K562 (cell line): ENCODE measurements around the gene BEND6. TPM values are rescaled to one million over a fixed set of nuclear protein-coding genes. Genes with fewer than 3 reads are reported as not detected.

Experiments used
- ATAC-seq: fragments of 200-7000 bp; cut with Tn5 transposase; 3 replicates; pipeline ENCODE4 v1.9.1; 2020; ENCODE audit warnings: moderate library complexity
- BruUV-seq: library from RNA; stranded (reverse); fragments of 400-500 nt; replicated peaks from 2 replicates; lab custom pipeline; 2021; lab: Mats Ljungman, UMichigan
- CTCF ChIA-PET: fragments of 300-600 bp; formaldehyde crosslinking; extraction: SDS; loops from one replicate; lab custom pipeline; 2021; ENCODE audit warnings: low intra/inter-chr PET ratio; lab: Yijun Ruan, JAX
- POLR2A ChIA-PET: fragments of 300-600, 350-650 bp; sonication (Branson Sonifier 250); formaldehyde crosslinking; extraction: SDS; loops from one replicate; lab custom pipeline; 2021; ENCODE audit warnings: antibody characterized with exemption, inconsistent platforms; lab: Yijun Ruan, JAX
- DNase-seq, 4 experiments: peaks; one replicate each; pipeline versions ENCODE4 v3.0.0 to v3.0.0-alpha.2; 2011 to 2018; ENCODE audit warnings: low spot score in 3 of 4, mixed read lengths in 3 of 4; ENCODE audit errors: extremely low read depth in 1 of 4
- FAIRE-seq: peaks from 2 replicates; lab custom pipeline; 2011; peaks lifted over from hg19 to GRCh38; lab: Jason Lieb, UNC
- H2AFZ ChIP-seq: 2 replicates; pipeline ENCODE4 v1.6.0; 2011; ENCODE audit warnings: low read depth, low read length, control low read depth, inconsistent platforms
- H3K27ac ChIP-seq: fragments of 200-600 bp; 3 replicates; pipeline ENCODE4 v1.8.0; 2011; ENCODE audit warnings: low read depth, mild to moderate bottlenecking, control low read depth, inconsistent platforms, low read length, moderate library complexity, mixed read lengths; ENCODE audit errors: extremely low read depth
- H3K27me3 ChIP-seq, 2 experiments: fragments of 300-600 bp in 1 of 2; 2 replicates in 1 of 2; 3 replicates in 1 of 2; pipeline versions ENCODE4 v1.6.0 to v1.8.0; 2011; ENCODE audit warnings: inconsistent platforms in 2 of 2, low read length in 2 of 2, mild to moderate bottlenecking in 1 of 2, mixed read lengths in 1 of 2, moderate library complexity in 1 of 2; ENCODE audit not compliant: control insufficient read depth in 2 of 2, insufficient read depth in 2 of 2
- H3K36me3 ChIP-seq: fragments of 300-600 bp; 3 replicates; pipeline ENCODE4 v1.8.0; 2011; ENCODE audit warnings: mild to moderate bottlenecking, low read length, inconsistent platforms; ENCODE audit not compliant: control insufficient read depth, insufficient read depth
- H3K4me1 ChIP-seq, 2 experiments: fragments of 200-600 bp in 1 of 2; replicated peaks in 1 of 2; 2 replicates in 1 of 2; 3 replicates in 1 of 2; pipeline versions ENCODE4 v1.5.1 to v1.8.0; 2011; ENCODE audit warnings: inconsistent platforms in 2 of 2, low read length in 2 of 2, mild to moderate bottlenecking in 1 of 2, mixed read lengths in 1 of 2, moderate library complexity in 1 of 2; ENCODE audit not compliant: control insufficient read depth in 2 of 2, insufficient read depth in 2 of 2
- H3K4me2 ChIP-seq: 2 replicates; pipeline ENCODE4 v1.6.1; 2011; ENCODE audit warnings: low read length, control low read depth, inconsistent platforms, mixed read lengths; ENCODE audit not compliant: insufficient read depth
- H3K4me3 ChIP-seq: fragments of 200-600 bp; sonication (generic), shearing (Covaris generic); 2 replicates; pipeline ENCODE4 v1.5.1; 2016; ENCODE audit warnings: control low read depth, inconsistent platforms
- H3K79me2 ChIP-seq: fragments of 200-600 bp; 3 replicates; pipeline ENCODE4 v1.8.0; 2011; ENCODE audit warnings: low read length, inconsistent platforms; ENCODE audit not compliant: control insufficient read depth, insufficient read depth
- H3K9ac ChIP-seq, 2 experiments: 2 replicates each; pipeline versions ENCODE4 v1.6.0 to v1.6.1; 2011; ENCODE audit warnings: low read depth in 2 of 2, low read length in 2 of 2, control low read depth in 1 of 2, inconsistent platforms in 1 of 2, mild to moderate bottlenecking in 1 of 2, mixed read lengths in 1 of 2; ENCODE audit not compliant: insufficient read depth in 1 of 2
- H3K9me1 ChIP-seq: one replicate; pipeline ENCODE4 v1.6.0; 2011; ENCODE audit warnings: inconsistent platforms, mild to moderate bottlenecking, low read length, moderate library complexity; ENCODE audit not compliant: control insufficient read depth, insufficient read depth
- H3K9me3 ChIP-seq: replicated peaks from 2 replicates; pipeline ENCODE4 v1.5.1; 2011; ENCODE audit warnings: low read depth, low read length, inconsistent platforms; ENCODE audit not compliant: control insufficient read depth, insufficient read depth
- H4K20me1 ChIP-seq: replicated peaks from 2 replicates; pipeline ENCODE4 v1.6.1; 2011; ENCODE audit warnings: low read length, inconsistent platforms, mixed read lengths; ENCODE audit not compliant: control insufficient read depth, insufficient read depth
- KAT7 ChIP-seq: sonication (generic); formaldehyde crosslinking; IDR thresholded peaks from 2 replicates; pipeline ENCODE4 v1.8.0; 2022; ENCODE audit warnings: missing genetic modification reagents, mild to moderate bottlenecking, borderline replicate concordance
- NRF1 ChIP-seq, 2 experiments: fragments of 450-650 bp; IDR thresholded peaks in 1 of 2; conservative IDR thresholded peaks in 1 of 2; 2 replicates each; pipeline ENCODE4 v1.6.1; 2014; ENCODE audit warnings: mild to moderate bottlenecking in 2 of 2
- RNF2 ChIP-seq: sonication (generic); IDR thresholded peaks from 2 replicates; pipeline ENCODE4 v1.6.1; 2016
- TAF1 ChIP-seq: IDR thresholded peaks from 2 replicates; pipeline ENCODE4 v1.6.1; 2011; ENCODE audit warnings: mild to moderate bottlenecking, low read length, moderate library complexity; ENCODE audit not compliant: insufficient read depth, control insufficient read depth, severe bottlenecking; ENCODE audit errors: extremely low read depth
- ZBTB8A ChIP-seq: fragments of 450-650 bp; IDR thresholded peaks from 2 replicates; pipeline ENCODE4 v1.6.1; 2018; ENCODE audit warnings: mild to moderate bottlenecking, moderate library complexity; ENCODE audit not compliant: partially characterized antibody
- ZFP36 ChIP-seq: fragments of 150-350 bp; IDR thresholded peaks from 2 replicates; pipeline ENCODE4 v1.6.1; 2018; ENCODE audit warnings: low read length, low read depth; ENCODE audit not compliant: partially characterized antibody
- WGBS: fragments of 100-300 bp; shearing (Covaris generic); methylation state at CpG from one replicate; pipeline ENCODE4 v1.1.6; 2016; ENCODE audit warnings: low coverage, mixed read lengths; ENCODE audit not compliant: insufficient coverage; ENCODE audit errors: missing lambda C conversion rate; 5-methylcytosine and 5-hydroxymethylcytosine counted together
- in situ Hi-C: fragments of 300-500 bp; cut with MboI; formaldehyde crosslinking; loops from 4 replicates; pipeline ENCODE4 v1.15.0; 2018; ENCODE audit warnings: inconsistent platforms, mixed read lengths
- intact Hi-C: fragments of 100-400 bp; cut with micrococcal nuclease; formaldehyde crosslinking; loops from 2 replicates; pipeline ENCODE4 v1.14.2; 2022
- polyA plus RNA-seq, 8 experiments: library from polyadenylated mRNA; depleted of rRNA in 4 of 8; stranded (reverse) in 5 of 8; unstranded in 3 of 8; fragments of >200 nt; fragmentation: Nextera tagmentation in 2 of 8; fragmentation: Illumina TruSeq in 1 of 8; extraction: Ambion mirVana in 2 of 8; extraction: Trizol in 1 of 8; gene quantifications; 2 replicates each; pipeline versions ENCODE4 v1.2.1 to v1.2.3, GENCODE V29; 2011 to 2014; ENCODE audit warnings: inconsistent platforms in 1 of 8, missing spikeins in 1 of 8
- total RNA-seq, 7 experiments: library from RNA; depleted of rRNA in 6 of 7; stranded (reverse); fragments of >200 nt in 6 of 7; fragmentation: Illumina TruSeq in 2 of 7; extraction: Trizol in 2 of 7; gene quantifications; 2 replicates each; pipeline versions ENCODE4 v1.2.1 to v1.2.3, GENCODE V29; 2011 to 2021; ENCODE audit warnings: low replicate concordance in 1 of 7
- TF ChIP-seq, protein P1 (sequence below): sonication (generic); formaldehyde crosslinking; IDR thresholded peaks from 2 replicates; pipeline ENCODE4 v1.8.0; 2022; ENCODE audit warnings: mild to moderate bottlenecking, missing genetic modification reagents
- TF ChIP-seq, protein P2 (sequence below), 2 experiments: IDR thresholded peaks; 2 replicates each; pipeline ENCODE4 v1.6.1; 2012; ENCODE audit warnings: improper control_type of control experiment in 2 of 2, low read depth in 2 of 2, low read length in 2 of 2, borderline replicate concordance in 1 of 2

BEND6 gene
- total and polyA plus RNA-seq, 9 of the 15 experiments (the other 6 are each of a cell fraction or from before 2014, with no cell fraction given), result 0.37 to 4.0 (median 1.1) TPM

DNA sequence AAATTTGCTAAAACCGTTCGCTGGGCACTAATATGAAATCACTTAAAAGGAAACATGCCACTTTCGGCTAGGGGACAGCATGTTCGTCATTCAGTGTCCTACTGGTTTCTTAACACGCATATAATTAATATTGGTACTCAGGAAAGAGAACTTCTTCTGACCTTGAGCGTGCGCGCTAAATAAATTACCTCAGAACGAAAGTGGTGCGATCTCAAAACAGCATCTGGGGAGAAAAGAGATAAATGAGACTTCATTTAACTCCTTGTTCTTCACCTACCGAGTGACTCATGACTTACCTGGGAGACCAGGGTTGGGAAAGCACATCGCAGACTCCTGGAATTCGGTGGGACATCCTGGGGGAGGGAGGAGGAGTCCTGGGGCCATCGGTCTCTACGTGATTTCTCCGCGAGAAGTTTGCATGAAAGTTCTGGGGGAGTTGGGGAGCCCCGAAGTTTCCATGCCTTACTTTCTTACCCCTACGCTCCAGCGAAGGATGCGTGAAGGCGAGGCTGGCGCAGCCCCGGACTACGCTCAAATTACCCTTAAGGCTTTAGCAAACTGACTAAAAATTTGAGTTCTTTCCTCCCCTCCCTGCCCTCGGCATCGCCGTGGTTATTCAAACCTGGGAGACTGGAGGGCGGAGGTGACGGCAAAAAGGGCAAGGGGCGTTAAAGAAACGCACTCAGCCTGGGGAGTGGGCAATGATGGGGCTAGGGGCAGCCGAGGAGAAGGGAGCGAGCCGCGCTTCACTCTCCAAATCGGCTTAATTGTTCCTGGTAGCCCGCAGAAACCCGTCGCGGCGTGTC, 1.1 kb upstream of the BEND6 start:
- Histone ChIP-seq H3K27ac (peak overlapping the region; percentile 72), H3K36me3 (peaks cover 13% of the 10 kb centered on the region; the same call in 1 of the 3 replicates), H3K4me3 (peak overlapping the region; percentile 69), H3K9me3 (no peaks in the 10 kb centered on the region; the same call in 1 of the 2 replicates), H4K20me1 (no peaks in the 10 kb centered on the region), H2AFZ (peak overlapping the region; percentile 91), H3K4me2 (peak overlapping the region; percentile 91), H3K9ac (peak overlapping the region; percentile 78 to 91), H3K9me1 (no peaks in the 10 kb centered on the region), H3K27me3 (no peaks in the 10 kb centered on the region), H3K4me1 (peaks cover 13 to 27% of the 10 kb centered on the region in 2 experiments; a peak in 4 of 5 replicates), H3K79me2 (peaks cover 19% of the 10 kb centered on the region)
- intact Hi-C loops, result loop anchor here (2.0 kb wide), 3 partner anchors 39 to 219 kb away; partner anchors contain the start of gene BAG2
- BruUV-seq, result no TSS peak
- POLR2A ChIA-PET, result interaction anchor here (0.6 to 1.2 kb wide), 4 partner anchors 12 to 342 kb away, joined by 3 read pairs; no protein-coding TSS in a partner anchor
- FAIRE-seq, result no peak
- peak in 2 of 4 experiments; percentile 13 to 44 for DNase-seq
- CTCF ChIA-PET, result interaction anchor here (2.5 kb wide), 1 partner anchor 50 kb away, joined by 14 read pairs; no protein-coding TSS in a partner anchor
- in situ Hi-C loops, result no loop called here
- 3% methylated on average over 38 of the region's 42 CpGs for WGBS
- 0 out of 3 replicates have a peak, but pooled peaks have one; percentile 1 for ATAC-seq
- TF ChIP-seq ZBTB8A (no peak), NRF1 (conservative IDR thresholded peaks at IDR 0.05 in 1 of 2, IDR thresholded peaks at IDR 0.05 in 1 of 2) (peak; percentile 37 to 55), ZFP36 (peak; percentile 18), TAF1 (peak; percentile 28), RNF2 (no peak; the same call in 1 of the 2 replicates), KAT7 (CRISPR knock-in tag) (0 out of 2 replicates have a peak, but pooled peaks have one; percentile 56)
- TF ChIP-seq, protein P1, sequence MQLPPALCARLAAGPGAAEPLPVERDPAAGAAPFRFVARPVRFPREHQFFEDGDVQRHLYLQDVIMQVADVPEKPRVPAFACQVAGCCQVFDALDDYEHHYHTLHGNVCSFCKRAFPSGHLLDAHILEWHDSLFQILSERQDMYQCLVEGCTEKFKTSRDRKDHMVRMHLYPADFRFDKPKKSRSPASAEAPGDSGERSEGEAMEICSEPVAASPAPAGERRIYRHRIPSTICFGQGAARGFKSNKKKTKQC (CRISPR knock-in tag), result no peak
- TF ChIP-seq, protein P2, sequence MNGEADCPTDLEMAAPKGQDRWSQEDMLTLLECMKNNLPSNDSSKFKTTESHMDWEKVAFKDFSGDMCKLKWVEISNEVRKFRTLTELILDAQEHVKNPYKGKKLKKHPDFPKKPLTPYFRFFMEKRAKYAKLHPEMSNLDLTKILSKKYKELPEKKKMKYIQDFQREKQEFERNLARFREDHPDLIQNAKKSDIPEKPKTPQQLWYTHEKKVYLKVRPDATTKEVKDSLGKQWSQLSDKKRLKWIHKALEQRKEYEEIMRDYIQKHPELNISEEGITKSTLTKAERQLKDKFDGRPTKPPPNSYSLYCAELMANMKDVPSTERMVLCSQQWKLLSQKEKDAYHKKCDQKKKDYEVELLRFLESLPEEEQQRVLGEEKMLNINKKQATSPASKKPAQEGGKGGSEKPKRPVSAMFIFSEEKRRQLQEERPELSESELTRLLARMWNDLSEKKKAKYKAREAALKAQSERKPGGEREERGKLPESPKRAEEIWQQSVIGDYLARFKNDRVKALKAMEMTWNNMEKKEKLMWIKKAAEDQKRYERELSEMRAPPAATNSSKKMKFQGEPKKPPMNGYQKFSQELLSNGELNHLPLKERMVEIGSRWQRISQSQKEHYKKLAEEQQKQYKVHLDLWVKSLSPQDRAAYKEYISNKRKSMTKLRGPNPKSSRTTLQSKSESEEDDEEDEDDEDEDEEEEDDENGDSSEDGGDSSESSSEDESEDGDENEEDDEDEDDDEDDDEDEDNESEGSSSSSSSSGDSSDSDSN (IDR thresholded peaks at IDR 0.05; ENCODE audit: borderline replicate concordance in 1 of 2, low read depth in 2 of 2, low read length in 2 of 2), result 0 out of 4 replicates have a peak, but pooled peaks of 1 of the 2 experiments have one; percentile 46
